ENCODE data around the gene SLC17A9.

DNA sequence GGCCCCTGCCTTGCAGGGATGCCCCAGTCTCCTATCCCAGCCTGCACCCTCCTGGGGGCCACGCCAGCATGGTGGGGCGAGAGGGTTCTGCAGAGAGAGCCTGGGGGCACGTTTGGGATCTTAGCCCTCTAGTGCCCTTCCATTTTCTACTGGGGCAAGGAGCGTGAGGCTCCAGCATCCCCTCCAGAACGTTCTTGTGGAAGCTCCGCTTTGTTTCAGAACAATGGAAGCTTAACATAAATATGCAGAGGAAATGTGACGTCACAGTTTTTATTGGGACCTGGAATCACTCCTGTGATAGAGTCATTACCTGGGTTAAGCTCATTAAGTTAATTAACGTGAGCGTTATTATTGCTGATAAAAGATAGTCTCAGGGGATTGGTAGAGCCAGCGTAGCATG, 34.6 kb downstream of the SLC17A9 start:
- TF ChIP-seq, protein P1, sequence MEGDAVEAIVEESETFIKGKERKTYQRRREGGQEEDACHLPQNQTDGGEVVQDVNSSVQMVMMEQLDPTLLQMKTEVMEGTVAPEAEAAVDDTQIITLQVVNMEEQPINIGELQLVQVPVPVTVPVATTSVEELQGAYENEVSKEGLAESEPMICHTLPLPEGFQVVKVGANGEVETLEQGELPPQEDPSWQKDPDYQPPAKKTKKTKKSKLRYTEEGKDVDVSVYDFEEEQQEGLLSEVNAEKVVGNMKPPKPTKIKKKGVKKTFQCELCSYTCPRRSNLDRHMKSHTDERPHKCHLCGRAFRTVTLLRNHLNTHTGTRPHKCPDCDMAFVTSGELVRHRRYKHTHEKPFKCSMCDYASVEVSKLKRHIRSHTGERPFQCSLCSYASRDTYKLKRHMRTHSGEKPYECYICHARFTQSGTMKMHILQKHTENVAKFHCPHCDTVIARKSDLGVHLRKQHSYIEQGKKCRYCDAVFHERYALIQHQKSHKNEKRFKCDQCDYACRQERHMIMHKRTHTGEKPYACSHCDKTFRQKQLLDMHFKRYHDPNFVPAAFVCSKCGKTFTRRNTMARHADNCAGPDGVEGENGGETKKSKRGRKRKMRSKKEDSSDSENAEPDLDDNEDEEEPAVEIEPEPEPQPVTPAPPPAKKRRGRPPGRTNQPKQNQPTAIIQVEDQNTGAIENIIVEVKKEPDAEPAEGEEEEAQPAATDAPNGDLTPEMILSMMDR (IDR thresholded peaks at IDR 0.05) = no peak
- TF ChIP-seq POLR2A (IDR thresholded peaks at IDR 0.05) (no peak), POLR2AphosphoS5 (IDR thresholded peaks at IDR 0.05) (no peak)
